ENCODE results near the gene NUTM1. TPM values are rescaled to one million over a fixed set of nuclear protein-coding genes. Genes with fewer than 3 reads are reported as not detected.

The NUTM1 gene
- total RNA-seq, 4 donors from 2014 or later: not detected

DNA sequence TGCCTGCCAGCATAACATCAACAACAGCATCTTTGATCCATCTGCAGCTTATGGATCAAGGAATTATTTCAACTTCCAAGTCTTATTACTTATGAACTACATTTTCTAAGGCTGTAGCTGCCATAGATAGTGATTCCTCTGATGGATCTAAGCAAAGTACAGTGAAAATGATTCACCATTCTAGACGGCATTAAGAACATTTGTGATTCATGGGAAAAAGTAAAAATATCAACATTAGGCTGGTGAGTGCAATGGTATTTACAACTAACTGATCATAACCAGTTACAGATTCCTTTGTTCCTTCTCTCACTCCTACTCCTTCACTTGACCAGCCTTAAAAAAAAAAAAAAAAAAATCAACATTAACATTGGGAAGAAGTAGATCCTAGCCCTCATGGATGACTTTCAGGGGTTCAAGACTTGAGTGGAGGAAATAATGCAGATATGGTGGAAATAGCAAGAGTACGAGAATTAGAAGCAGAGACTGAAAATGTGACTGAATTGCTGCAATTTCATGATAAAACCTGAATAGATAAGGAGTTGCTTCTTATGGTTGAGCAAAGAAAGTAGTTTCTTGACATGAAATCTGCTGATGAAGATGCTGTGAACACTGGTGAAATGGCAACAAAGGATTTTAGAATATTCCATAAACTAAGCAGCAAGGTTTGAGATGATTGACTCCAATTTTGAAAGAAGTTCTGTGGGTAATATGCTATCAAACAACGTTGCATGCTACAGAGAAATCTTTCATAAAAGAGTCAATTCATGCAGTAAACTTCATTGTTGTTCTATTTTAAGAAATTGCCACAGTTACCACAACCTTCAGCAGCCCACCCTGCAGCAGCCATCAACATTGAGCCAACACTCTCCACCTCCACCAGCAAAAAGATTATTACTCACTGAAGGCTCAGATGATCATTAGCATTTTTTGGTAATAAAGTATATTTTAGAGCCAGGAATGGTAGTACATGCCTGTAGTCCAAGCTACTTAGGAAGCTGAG lies 28.3 kb upstream of the NUTM1 start:
- 61 to 87% methylated on average over 3 of the region's 3 CpGs for WGBS, 2 donors
- H3K4me3 ChIP-seq: no peak overlapping the region
- peaks cover 3 to 54% (median 4%) of the 10 kb centered on the region in 3 donors for H3K4me1 ChIP-seq
- peaks cover 0 to 33% (median 0%) of the 10 kb centered on the region in 3 donors for H3K36me3 ChIP-seq
- intact Hi-C loops (cut with DNase I): no loop called here
- no peaks in the 10 kb centered on the region for H3K27me3 ChIP-seq
- no peak overlapping the region for H3K27ac ChIP-seq
- H3K9me3 ChIP-seq: no peaks in the 10 kb centered on the region
- no peak for TF ChIP-seq POLR2A (IDR thresholded peaks at IDR 0.05)
- TF ChIP-seq, protein P1, sequence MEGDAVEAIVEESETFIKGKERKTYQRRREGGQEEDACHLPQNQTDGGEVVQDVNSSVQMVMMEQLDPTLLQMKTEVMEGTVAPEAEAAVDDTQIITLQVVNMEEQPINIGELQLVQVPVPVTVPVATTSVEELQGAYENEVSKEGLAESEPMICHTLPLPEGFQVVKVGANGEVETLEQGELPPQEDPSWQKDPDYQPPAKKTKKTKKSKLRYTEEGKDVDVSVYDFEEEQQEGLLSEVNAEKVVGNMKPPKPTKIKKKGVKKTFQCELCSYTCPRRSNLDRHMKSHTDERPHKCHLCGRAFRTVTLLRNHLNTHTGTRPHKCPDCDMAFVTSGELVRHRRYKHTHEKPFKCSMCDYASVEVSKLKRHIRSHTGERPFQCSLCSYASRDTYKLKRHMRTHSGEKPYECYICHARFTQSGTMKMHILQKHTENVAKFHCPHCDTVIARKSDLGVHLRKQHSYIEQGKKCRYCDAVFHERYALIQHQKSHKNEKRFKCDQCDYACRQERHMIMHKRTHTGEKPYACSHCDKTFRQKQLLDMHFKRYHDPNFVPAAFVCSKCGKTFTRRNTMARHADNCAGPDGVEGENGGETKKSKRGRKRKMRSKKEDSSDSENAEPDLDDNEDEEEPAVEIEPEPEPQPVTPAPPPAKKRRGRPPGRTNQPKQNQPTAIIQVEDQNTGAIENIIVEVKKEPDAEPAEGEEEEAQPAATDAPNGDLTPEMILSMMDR (IDR thresholded peaks at IDR 0.05): no peak
- no peak for DNase-seq

DNA sequence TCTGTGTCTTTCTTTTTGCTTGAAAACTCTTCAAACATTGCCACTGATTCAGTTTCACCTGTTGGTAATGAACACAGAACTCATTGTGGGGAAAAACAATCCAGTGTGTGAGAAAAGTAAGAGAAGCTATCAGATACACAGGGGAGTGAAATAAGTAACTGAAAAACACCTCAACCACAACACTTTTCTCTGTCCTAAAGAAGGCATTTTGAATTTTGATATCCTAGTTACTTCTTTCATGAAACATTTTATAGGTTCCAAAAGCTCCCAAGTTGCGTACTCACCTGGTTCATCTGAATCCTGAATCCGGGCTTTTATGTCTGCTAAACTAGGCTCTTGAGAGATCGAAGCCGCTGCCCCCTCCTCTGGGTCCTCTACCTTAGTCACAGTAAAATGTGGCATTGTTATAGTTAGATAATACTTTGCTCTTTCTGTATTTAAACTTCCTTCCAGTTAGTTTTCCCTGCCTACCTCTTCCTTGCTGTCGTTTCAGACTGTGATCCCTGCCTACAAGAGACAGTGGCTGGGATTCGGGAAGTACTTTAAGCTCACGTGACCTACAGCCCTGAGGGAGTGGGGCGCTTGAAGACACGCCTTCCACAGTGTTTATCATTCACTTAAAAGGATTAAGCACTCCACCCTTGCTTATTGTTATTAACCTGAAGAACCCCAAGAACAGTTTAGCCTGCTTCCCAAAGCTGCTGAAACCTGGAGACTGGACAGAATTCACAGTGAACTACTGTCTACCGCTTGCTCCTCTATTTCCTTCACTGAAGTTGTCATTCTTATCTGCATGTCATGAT lies 24.6 kb upstream of the NUTM1 start:
- Histone ChIP-seq H3K27ac (peak overlapping the region; percentile 75 to 89 (median 88)), H3K4me1 (peaks cover 3 to 61% (median 4%) of the 10 kb centered on the region in 3 donors), H3K9me3 (no peaks in the 10 kb centered on the region), H3K36me3 (peaks cover 0 to 15% (median 0%) of the 10 kb centered on the region in 3 donors), H3K4me3 (peak overlapping the region; percentile 36 to 70 (median 56)), H3K27me3 (no peaks in the 10 kb centered on the region)
- intact Hi-C loops (cut with DNase I): no loop called here
- DNase-seq: no peak
- WGBS, 2 donors: 6 to 10% methylated on average over 9 to 10 of the region's 10 CpGs
- TF ChIP-seq, protein P1 (IDR thresholded peaks at IDR 0.05): no peak
- TF ChIP-seq POLR2A (IDR thresholded peaks at IDR 0.05): peak in 3 of 4 donors; percentile 54 to 56 (median 56)

DNA sequence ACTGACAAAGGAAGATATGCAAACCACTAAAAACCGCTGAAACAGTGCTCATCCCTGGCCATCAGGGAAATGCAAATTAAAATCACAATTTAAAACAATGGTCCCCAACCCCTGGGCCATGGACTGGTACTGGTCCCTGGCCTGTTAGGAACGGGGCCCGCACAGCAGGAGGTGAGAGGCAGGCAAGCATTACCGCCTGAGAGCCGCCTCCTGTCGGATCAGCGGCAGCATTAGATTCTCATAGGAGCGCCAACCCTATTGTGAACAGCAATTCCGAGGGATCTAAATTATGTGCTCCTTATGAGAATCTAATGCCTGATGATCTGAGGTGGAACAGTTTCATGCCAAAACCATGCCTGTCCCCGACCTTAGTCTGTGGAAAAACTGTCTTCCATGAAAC lies 19.9 kb upstream of the NUTM1 start:
- Histone ChIP-seq H3K4me1 (peaks cover 0 to 25% (median 3%) of the 10 kb centered on the region in 3 donors), H3K9me3 (no peaks in the 10 kb centered on the region), H3K27ac (no peak overlapping the region), H3K4me3 (no peak overlapping the region), H3K36me3 (no peaks in the 10 kb centered on the region), H3K27me3 (no peaks in the 10 kb centered on the region)
- 96 to 97% methylated on average over 9 of the region's 10 CpGs for WGBS, 2 donors
- TF ChIP-seq POLR2A (IDR thresholded peaks at IDR 0.05): no peak
- TF ChIP-seq, protein P1 (IDR thresholded peaks at IDR 0.05): no peak
- no peak for DNase-seq
- intact Hi-C loops (cut with DNase I): no loop called here

DNA sequence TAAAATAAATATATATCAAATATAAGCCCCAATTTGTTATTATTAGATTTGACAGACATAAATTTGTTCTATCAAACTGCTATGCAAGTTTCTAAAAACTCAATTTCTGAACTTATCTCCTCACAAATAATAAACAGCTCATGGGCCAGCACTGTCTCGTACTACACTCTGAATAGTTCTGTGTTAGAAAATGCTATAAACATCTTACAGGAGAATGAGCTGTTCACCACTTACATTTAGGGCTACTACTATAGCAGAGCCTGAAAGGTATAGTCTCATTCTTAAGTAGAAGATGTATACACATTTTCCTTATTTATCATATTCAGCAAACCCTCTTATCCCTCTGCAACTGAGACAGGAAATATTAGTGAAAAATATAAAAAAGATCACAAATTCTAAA lies 18.2 kb upstream of the NUTM1 start:
- Histone ChIP-seq H3K27ac (no peak overlapping the region), H3K4me3 (no peak overlapping the region), H3K9me3 (no peaks in the 10 kb centered on the region), H3K4me1 (peaks cover 0 to 10% (median 0%) of the 10 kb centered on the region in 3 donors), H3K36me3 (no peaks in the 10 kb centered on the region), H3K27me3 (no peaks in the 10 kb centered on the region)
- 89 to 95% methylated on average over 1 of the region's 1 CpG for WGBS, 2 donors
- DNase-seq: no peak
- intact Hi-C loops (cut with DNase I): no loop called here
- no peak for TF ChIP-seq POLR2A (IDR thresholded peaks at IDR 0.05)
- TF ChIP-seq, protein P1 (IDR thresholded peaks at IDR 0.05): no peak
